ENCODE measurements around the gene RYR3.

Gene RYR3

GRCh38 chr15:33317896-33318295 is 7.1 kb downstream of the RYR3 start:
- no peaks in the 10 kb centered on the region for H3K4me1 ChIP-seq (ENCODE audit: control insufficient read depth in 5 of 5, insufficient read depth in 5 of 5, low read length in 5 of 5)
- no peaks in the 10 kb centered on the region for H3K36me3 ChIP-seq (ENCODE audit: control insufficient read depth in 5 of 5, insufficient read depth in 5 of 5, low read length in 5 of 5)
- H3K27ac ChIP-seq (ENCODE audit: low read depth, low read length): no peak overlapping the region
- H3K4me3 ChIP-seq (ENCODE audit: low read depth in 1 of 5, low read length in 5 of 5): no peak overlapping the region
- no peak overlapping the region for H3K9ac ChIP-seq (ENCODE audit: low read length in 5 of 5)
- no peaks in the 10 kb centered on the region for H3K9me3 ChIP-seq (ENCODE audit: control insufficient read depth in 5 of 5, low read length in 5 of 5)
- H3K27me3 ChIP-seq (ENCODE audit: control insufficient read depth in 5 of 5, insufficient read depth in 4 of 5, low read length in 5 of 5): peaks cover 0 to 11% (median 4%) of the 10 kb centered on the region in 5 donors

DNA sequence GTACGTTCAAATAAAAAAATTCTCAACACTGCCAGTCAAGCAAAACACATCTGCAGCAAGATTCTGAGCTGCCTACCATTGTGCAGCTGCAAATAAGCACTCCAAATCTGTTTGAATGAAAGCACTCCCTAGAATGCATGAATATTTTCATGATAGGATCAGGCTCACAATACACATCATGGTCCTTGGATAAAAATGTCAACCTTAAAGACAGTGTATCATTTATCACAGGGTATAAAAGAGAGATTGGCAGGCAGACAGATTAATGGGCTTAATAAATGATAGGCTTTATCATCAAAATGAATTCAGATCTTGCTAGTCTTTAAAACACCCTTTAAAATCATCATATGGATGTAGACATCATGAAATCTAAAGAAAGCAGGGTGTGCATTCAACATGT is 9.2 kb downstream of the RYR3 start:
- Histone ChIP-seq H3K4me1 (ENCODE audit: control insufficient read depth in 5 of 5, insufficient read depth in 5 of 5, low read length in 5 of 5) (no peaks in the 10 kb centered on the region), H3K36me3 (ENCODE audit: control insufficient read depth in 5 of 5, insufficient read depth in 5 of 5, low read length in 5 of 5) (no peaks in the 10 kb centered on the region), H3K27ac (ENCODE audit: low read depth, low read length) (no peak overlapping the region), H3K9me3 (ENCODE audit: control insufficient read depth in 5 of 5, low read length in 5 of 5) (no peaks in the 10 kb centered on the region), H3K9ac (ENCODE audit: low read length in 5 of 5) (no peak overlapping the region), H3K27me3 (ENCODE audit: control insufficient read depth in 5 of 5, insufficient read depth in 4 of 5, low read length in 5 of 5) (peaks cover 0 to 4% (median 3%) of the 10 kb centered on the region in 5 donors), H3K4me3 (ENCODE audit: low read depth in 1 of 5, low read length in 5 of 5) (no peak overlapping the region)

DNA sequence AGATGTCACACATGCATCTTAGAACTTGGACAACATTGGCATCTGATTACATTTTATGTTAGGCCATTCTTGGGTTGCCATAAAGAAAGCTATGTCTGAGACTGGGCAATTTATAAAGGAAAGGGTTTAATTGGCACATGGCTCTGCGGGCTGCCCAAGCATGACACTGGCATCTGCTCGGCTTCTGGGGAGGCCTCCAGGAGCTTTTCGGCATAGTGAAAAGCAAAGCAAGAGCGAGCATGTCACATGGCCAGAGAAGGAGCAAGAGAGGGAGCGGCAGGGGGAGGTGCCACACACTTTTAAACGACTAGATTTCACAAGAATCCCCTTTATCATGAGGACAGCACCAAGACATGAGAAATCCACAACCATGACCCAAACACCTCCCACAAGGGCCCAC is 11.3 kb downstream of the RYR3 start:
- Histone ChIP-seq H3K9me3 (ENCODE audit: control insufficient read depth in 5 of 5, low read length in 5 of 5) (no peaks in the 10 kb centered on the region), H3K4me3 (ENCODE audit: low read depth in 1 of 5, low read length in 5 of 5) (no peak overlapping the region), H3K27ac (ENCODE audit: low read depth, low read length) (no peak overlapping the region), H3K9ac (ENCODE audit: low read length in 5 of 5) (no peak overlapping the region), H3K36me3 (ENCODE audit: control insufficient read depth in 5 of 5, insufficient read depth in 5 of 5, low read length in 5 of 5) (no peaks in the 10 kb centered on the region), H3K4me1 (ENCODE audit: control insufficient read depth in 5 of 5, insufficient read depth in 5 of 5, low read length in 5 of 5) (no peaks in the 10 kb centered on the region), H3K27me3 (ENCODE audit: control insufficient read depth in 5 of 5, insufficient read depth in 4 of 5, low read length in 5 of 5) (peaks cover 0 to 3% (median 0%) of the 10 kb centered on the region in 5 donors)

DNA sequence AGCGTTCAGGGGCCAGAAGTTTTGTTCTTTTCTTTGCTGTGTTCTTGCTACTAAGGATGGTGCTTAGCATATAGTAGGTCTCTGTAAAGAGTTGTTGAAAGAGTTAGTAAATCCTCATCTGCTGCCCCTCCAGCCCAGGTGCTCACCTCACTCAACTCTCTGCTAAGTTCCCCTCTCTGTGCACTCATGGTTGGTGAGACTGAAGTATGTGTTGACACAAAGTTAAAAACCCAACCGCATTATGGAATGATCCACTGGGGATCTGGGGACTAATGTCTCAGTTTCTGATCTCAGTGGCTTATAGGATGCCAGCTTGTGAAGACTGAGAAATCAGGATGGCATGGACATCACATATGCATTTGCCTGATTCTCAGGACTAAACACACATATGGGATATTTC is 13.8 kb downstream of the RYR3 start:
- H3K27me3 ChIP-seq (ENCODE audit: control insufficient read depth in 5 of 5, insufficient read depth in 4 of 5, low read length in 5 of 5): no peaks in the 10 kb centered on the region
- H3K4me3 ChIP-seq (ENCODE audit: low read depth in 1 of 5, low read length in 5 of 5): no peak overlapping the region
- no peak overlapping the region for H3K9ac ChIP-seq (ENCODE audit: low read length in 5 of 5)
- H3K4me1 ChIP-seq (ENCODE audit: control insufficient read depth in 5 of 5, insufficient read depth in 5 of 5, low read length in 5 of 5): no peaks in the 10 kb centered on the region
- no peaks in the 10 kb centered on the region for H3K36me3 ChIP-seq (ENCODE audit: control insufficient read depth in 5 of 5, insufficient read depth in 5 of 5, low read length in 5 of 5)
- H3K9me3 ChIP-seq (ENCODE audit: control insufficient read depth in 5 of 5, low read length in 5 of 5): no peaks in the 10 kb centered on the region
- H3K27ac ChIP-seq (ENCODE audit: low read depth, low read length): no peak overlapping the region

DNA sequence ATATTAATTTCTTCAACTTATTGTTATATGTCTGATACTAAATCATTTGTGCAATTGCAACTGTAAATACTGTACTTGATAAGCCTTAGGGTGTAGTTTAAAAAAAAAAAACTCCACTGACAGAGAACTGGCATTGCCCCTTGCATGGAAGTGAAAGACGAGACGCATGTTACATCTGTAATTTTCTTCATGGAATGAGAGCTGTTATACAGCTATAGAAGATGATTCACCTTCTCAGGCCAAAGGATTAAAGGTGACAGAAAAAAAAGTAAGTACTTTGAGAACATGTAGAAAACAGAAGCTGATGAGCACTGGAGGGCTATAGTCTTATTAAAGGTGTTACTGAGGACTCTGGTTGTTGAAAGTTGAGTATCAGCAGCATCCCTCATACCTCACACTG is 16.1 kb downstream of the RYR3 start:
- H3K9me3 ChIP-seq (ENCODE audit: control insufficient read depth in 5 of 5, low read length in 5 of 5): no peaks in the 10 kb centered on the region
- no peaks in the 10 kb centered on the region for H3K36me3 ChIP-seq (ENCODE audit: control insufficient read depth in 5 of 5, insufficient read depth in 5 of 5, low read length in 5 of 5)
- H3K27me3 ChIP-seq (ENCODE audit: control insufficient read depth in 5 of 5, insufficient read depth in 4 of 5, low read length in 5 of 5): no peaks in the 10 kb centered on the region
- no peak overlapping the region for H3K9ac ChIP-seq (ENCODE audit: low read length in 5 of 5)
- H3K4me3 ChIP-seq (ENCODE audit: low read depth in 1 of 5, low read length in 5 of 5): no peak overlapping the region
- H3K27ac ChIP-seq (ENCODE audit: low read depth, low read length): no peak overlapping the region
- H3K4me1 ChIP-seq (ENCODE audit: control insufficient read depth in 5 of 5, insufficient read depth in 5 of 5, low read length in 5 of 5): no peaks in the 10 kb centered on the region

DNA sequence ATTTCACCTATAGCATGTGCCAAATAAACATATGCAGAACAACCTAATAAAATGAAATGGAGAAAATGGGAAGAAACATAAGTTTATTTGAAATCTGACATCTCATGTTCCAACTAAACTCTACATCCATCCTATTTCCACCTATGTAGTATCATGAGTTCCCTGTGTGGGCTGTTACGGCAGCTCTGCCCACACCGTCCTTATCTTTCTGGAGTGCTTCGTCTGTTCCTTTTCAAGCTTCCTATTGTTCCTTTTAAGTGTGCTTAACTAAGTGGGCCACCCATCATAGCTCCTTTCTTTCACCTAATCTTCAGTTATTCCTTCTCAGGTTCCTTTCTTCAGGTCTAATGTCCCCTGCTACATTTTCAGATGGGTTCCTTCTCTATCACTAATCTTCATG is 17.3 kb downstream of the RYR3 start:
- Histone ChIP-seq H3K9me3 (ENCODE audit: control insufficient read depth in 5 of 5, low read length in 5 of 5) (no peaks in the 10 kb centered on the region), H3K27ac (ENCODE audit: low read depth, low read length) (no peak overlapping the region), H3K9ac (ENCODE audit: low read length in 5 of 5) (no peak overlapping the region), H3K4me1 (ENCODE audit: control insufficient read depth in 5 of 5, insufficient read depth in 5 of 5, low read length in 5 of 5) (no peaks in the 10 kb centered on the region), H3K27me3 (ENCODE audit: control insufficient read depth in 5 of 5, insufficient read depth in 4 of 5, low read length in 5 of 5) (no peaks in the 10 kb centered on the region), H3K4me3 (ENCODE audit: low read depth in 1 of 5, low read length in 5 of 5) (no peak overlapping the region), H3K36me3 (ENCODE audit: control insufficient read depth in 5 of 5, insufficient read depth in 5 of 5, low read length in 5 of 5) (no peaks in the 10 kb centered on the region)

DNA sequence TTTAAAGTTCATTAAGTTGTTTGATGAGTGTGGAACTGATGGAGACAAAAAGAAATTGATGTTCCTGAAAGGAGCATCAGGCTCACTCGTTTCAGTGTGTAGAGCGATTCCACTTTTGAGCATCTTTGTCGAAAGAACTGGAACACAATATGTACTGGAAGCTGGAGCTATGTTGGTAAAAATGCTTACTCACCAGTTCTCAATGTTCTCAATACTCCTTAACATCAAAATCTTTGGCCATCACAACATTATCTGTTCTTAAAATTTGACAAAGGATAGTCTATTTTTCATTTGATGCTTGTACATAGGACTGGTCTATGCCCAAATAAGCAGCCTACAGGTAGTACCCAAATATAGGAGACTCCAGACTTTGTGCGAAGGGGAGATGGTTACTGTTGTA is 18.7 kb downstream of the RYR3 start:
- no peak overlapping the region for H3K27ac ChIP-seq (ENCODE audit: low read depth, low read length)
- no peak overlapping the region for H3K9ac ChIP-seq (ENCODE audit: low read length in 5 of 5)
- H3K4me3 ChIP-seq (ENCODE audit: low read depth in 1 of 5, low read length in 5 of 5): no peak overlapping the region
- H3K9me3 ChIP-seq (ENCODE audit: control insufficient read depth in 5 of 5, low read length in 5 of 5): no peaks in the 10 kb centered on the region
- no peaks in the 10 kb centered on the region for H3K4me1 ChIP-seq (ENCODE audit: control insufficient read depth in 5 of 5, insufficient read depth in 5 of 5, low read length in 5 of 5)
- no peaks in the 10 kb centered on the region for H3K27me3 ChIP-seq (ENCODE audit: control insufficient read depth in 5 of 5, insufficient read depth in 4 of 5, low read length in 5 of 5)
- H3K36me3 ChIP-seq (ENCODE audit: control insufficient read depth in 5 of 5, insufficient read depth in 5 of 5, low read length in 5 of 5): no peaks in the 10 kb centered on the region

DNA sequence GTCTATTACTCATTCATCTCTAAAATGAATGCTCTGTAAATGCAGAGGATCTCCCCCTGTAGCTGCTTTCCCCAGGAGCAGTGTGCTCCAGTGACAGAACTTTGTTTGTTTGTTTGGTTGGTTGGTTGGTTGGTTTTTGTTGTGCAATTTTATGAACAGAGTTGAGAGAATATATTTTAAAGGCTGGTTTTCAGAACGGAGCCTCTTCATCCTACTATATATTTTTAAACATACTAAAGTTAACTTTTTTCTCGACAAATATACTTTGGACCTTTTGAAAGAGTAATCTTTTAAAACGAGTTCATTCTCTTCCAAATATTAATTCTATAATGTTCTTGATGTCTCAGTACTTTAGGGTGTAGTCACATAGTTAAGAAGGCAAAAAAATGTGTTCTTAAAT is 20.2 kb downstream of the RYR3 start:
- no peak overlapping the region for H3K4me3 ChIP-seq (ENCODE audit: low read depth in 1 of 5, low read length in 5 of 5)
- no peaks in the 10 kb centered on the region for H3K4me1 ChIP-seq (ENCODE audit: control insufficient read depth in 5 of 5, insufficient read depth in 5 of 5, low read length in 5 of 5)
- no peak overlapping the region for H3K9ac ChIP-seq (ENCODE audit: low read length in 5 of 5)
- no peaks in the 10 kb centered on the region for H3K27me3 ChIP-seq (ENCODE audit: control insufficient read depth in 5 of 5, insufficient read depth in 4 of 5, low read length in 5 of 5)
- H3K27ac ChIP-seq (ENCODE audit: low read depth, low read length): no peak overlapping the region
- H3K36me3 ChIP-seq (ENCODE audit: control insufficient read depth in 5 of 5, insufficient read depth in 5 of 5, low read length in 5 of 5): no peaks in the 10 kb centered on the region
- no peaks in the 10 kb centered on the region for H3K9me3 ChIP-seq (ENCODE audit: control insufficient read depth in 5 of 5, low read length in 5 of 5)

DNA sequence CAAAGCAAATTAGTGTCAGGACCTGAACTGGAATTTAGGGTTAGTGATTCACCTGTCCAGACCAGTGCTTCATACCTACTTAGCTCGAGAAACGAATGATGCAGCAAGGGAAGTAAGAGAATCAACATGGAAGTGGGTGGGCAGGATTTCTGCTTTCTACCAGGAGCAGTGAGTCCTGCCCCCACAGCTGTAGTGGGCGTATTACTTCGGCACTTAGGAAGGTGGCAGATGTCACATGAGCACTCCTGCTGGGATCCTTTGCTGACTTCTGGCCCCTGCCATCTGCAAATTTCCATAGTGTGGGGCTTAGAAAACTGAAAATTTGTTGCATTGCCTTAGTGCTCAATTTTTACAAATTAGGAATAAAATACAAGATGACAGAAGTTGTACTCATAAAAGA is 31.2 kb downstream of the RYR3 start:
- Histone ChIP-seq H3K27me3 (ENCODE audit: control insufficient read depth in 5 of 5, insufficient read depth in 4 of 5, low read length in 5 of 5) (no peaks in the 10 kb centered on the region), H3K9ac (ENCODE audit: low read length in 5 of 5) (no peak overlapping the region), H3K4me1 (ENCODE audit: control insufficient read depth in 5 of 5, insufficient read depth in 5 of 5, low read length in 5 of 5) (no peaks in the 10 kb centered on the region), H3K27ac (ENCODE audit: low read depth, low read length) (no peak overlapping the region), H3K9me3 (ENCODE audit: control insufficient read depth in 5 of 5, low read length in 5 of 5) (peaks cover 0 to 13% (median 0%) of the 10 kb centered on the region in 5 donors), H3K36me3 (ENCODE audit: control insufficient read depth in 5 of 5, insufficient read depth in 5 of 5, low read length in 5 of 5) (no peaks in the 10 kb centered on the region), H3K4me3 (ENCODE audit: low read depth in 1 of 5, low read length in 5 of 5) (no peak overlapping the region)

GRCh38 chr15:33343275-33343674 is 32.5 kb downstream of the RYR3 start:
- Histone ChIP-seq H3K27me3 (ENCODE audit: control insufficient read depth in 5 of 5, insufficient read depth in 4 of 5, low read length in 5 of 5) (no peaks in the 10 kb centered on the region), H3K4me3 (ENCODE audit: low read depth in 1 of 5, low read length in 5 of 5) (no peak overlapping the region), H3K4me1 (ENCODE audit: control insufficient read depth in 5 of 5, insufficient read depth in 5 of 5, low read length in 5 of 5) (no peaks in the 10 kb centered on the region), H3K9me3 (ENCODE audit: control insufficient read depth in 5 of 5, low read length in 5 of 5) (peaks cover 0 to 11% (median 0%) of the 10 kb centered on the region in 5 donors), H3K9ac (ENCODE audit: low read length in 5 of 5) (no peak overlapping the region), H3K36me3 (ENCODE audit: control insufficient read depth in 5 of 5, insufficient read depth in 5 of 5, low read length in 5 of 5) (no peaks in the 10 kb centered on the region), H3K27ac (ENCODE audit: low read depth, low read length) (no peak overlapping the region)

DNA sequence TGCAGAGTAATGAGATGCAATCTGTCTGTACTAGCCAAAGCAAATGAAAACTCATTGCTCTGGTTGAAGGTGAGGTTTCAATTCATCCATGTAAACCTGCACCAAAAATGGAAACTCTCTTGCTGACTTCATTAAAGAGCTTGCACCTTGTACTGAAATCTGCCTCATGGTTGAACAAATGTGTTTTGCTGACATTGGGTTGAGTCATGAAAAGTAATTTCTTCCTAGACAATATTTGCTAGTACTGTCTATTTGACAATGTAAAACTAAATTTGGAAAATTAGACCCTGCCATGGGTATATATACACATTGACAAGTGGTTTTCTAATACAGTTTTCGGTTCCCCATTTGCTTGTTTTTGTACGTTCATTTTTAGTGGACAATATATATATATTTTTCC is 33.3 kb downstream of the RYR3 start:
- Histone ChIP-seq H3K4me1 (ENCODE audit: control insufficient read depth in 5 of 5, insufficient read depth in 5 of 5, low read length in 5 of 5) (no peaks in the 10 kb centered on the region), H3K9me3 (ENCODE audit: control insufficient read depth in 5 of 5, low read length in 5 of 5) (peaks cover 0 to 11% (median 0%) of the 10 kb centered on the region in 5 donors), H3K4me3 (ENCODE audit: low read depth in 1 of 5, low read length in 5 of 5) (no peak overlapping the region), H3K27ac (ENCODE audit: low read depth, low read length) (no peak overlapping the region), H3K27me3 (ENCODE audit: control insufficient read depth in 5 of 5, insufficient read depth in 4 of 5, low read length in 5 of 5) (no peaks in the 10 kb centered on the region), H3K9ac (ENCODE audit: low read length in 5 of 5) (no peak overlapping the region), H3K36me3 (ENCODE audit: control insufficient read depth in 5 of 5, insufficient read depth in 5 of 5, low read length in 5 of 5) (no peaks in the 10 kb centered on the region)

Measured in subcutaneous abdominal adipose tissue (tissue), 5 donors.